Endodermal cell (in vitro differentiated cells): ENCODE data around the gene SPOCK1. TPM values are rescaled to one million over a fixed set of nuclear protein-coding genes. Genes with fewer than 3 reads are reported as not detected.

ENCODE experiments used
- DNase-seq: peaks from one replicate; pipeline ENCODE4 v3.0.0-alpha.2; 2017
- H3K27ac ChIP-seq: 2 replicates; pipeline ENCODE4 v1.5.1; 2013; ENCODE audit warnings: mild to moderate bottlenecking, low read depth, low read length, moderate library complexity
- H3K27me3 ChIP-seq: 2 replicates; pipeline ENCODE4 v1.6.1; 2013; ENCODE audit warnings: mild to moderate bottlenecking, low read length, moderate library complexity; ENCODE audit not compliant: insufficient read depth, control insufficient read depth, poor library complexity, severe bottlenecking
- H3K36me3 ChIP-seq: 2 replicates; pipeline ENCODE4 v1.7.0; 2013; ENCODE audit warnings: mild to moderate bottlenecking, low read length, moderate library complexity; ENCODE audit not compliant: control insufficient read depth, insufficient read depth
- H3K4me1 ChIP-seq: one replicate; pipeline ENCODE4 v1.7.0; 2013; ENCODE audit warnings: low read length; ENCODE audit not compliant: control insufficient read depth, insufficient read depth
- H3K4me3 ChIP-seq: 2 replicates; pipeline ENCODE4 v1.5.1; 2013; ENCODE audit warnings: mild to moderate bottlenecking, low read length, moderate library complexity
- H3K9ac ChIP-seq: 2 replicates; pipeline ENCODE4 v1.6.1; 2013; ENCODE audit warnings: mild to moderate bottlenecking, low read length, moderate library complexity; ENCODE audit not compliant: poor library complexity, severe bottlenecking; ENCODE audit errors: extremely low read depth
- H3K9me3 ChIP-seq: 2 replicates; pipeline ENCODE4 v1.6.1; 2013; ENCODE audit warnings: mild to moderate bottlenecking, low read length, moderate library complexity; ENCODE audit not compliant: control insufficient read depth
- H3K27ac Mint-ChIP-seq: 2 replicates; pipeline ENCODE4 v1.8.0; 2020; ENCODE audit warnings: mixed read lengths
- H3K27me3 Mint-ChIP-seq: 2 replicates; pipeline ENCODE4 v1.8.0; 2021; ENCODE audit warnings: mild to moderate bottlenecking, mixed read lengths; ENCODE audit not compliant: insufficient read depth
- H3K36me3 Mint-ChIP-seq: 2 replicates; pipeline ENCODE4 v1.8.0; 2020; ENCODE audit warnings: low read depth, mixed read lengths
- H3K4me1 Mint-ChIP-seq: 2 replicates; pipeline ENCODE4 v1.8.0; 2020; ENCODE audit warnings: mixed read lengths
- H3K4me3 Mint-ChIP-seq: 2 replicates; pipeline ENCODE4 v1.8.0; 2020; ENCODE audit warnings: mild to moderate bottlenecking, moderate library complexity, mixed read lengths
- H3K9me3 Mint-ChIP-seq: 2 replicates; pipeline ENCODE4 v1.8.0; 2020; ENCODE audit warnings: mild to moderate bottlenecking, mixed read lengths
- WGBS, 2 experiments: methylation state at CpG; one replicate each; pipeline versions ENCODE4 v1.1.5 to v1.1.7; 2013; ENCODE audit warnings: missing lambda C conversion rate in 2 of 2, mixed read lengths in 1 of 2; ENCODE audit not compliant: insufficient coverage in 1 of 2, insufficient read length in 1 of 2; 5-methylcytosine and 5-hydroxymethylcytosine counted together
- total RNA-seq, 2 donors: library from RNA; stranded (reverse); fragmentation: NEBNext Ultra II Directional in 1 of 2; extraction: Animal tissue kit (Norgen Biotek cat#: 25700) in 1 of 2; gene quantifications; 2 replicates in 1 of 2; 3 replicates in 1 of 2; pipeline ENCODE4 v1.2.1, GENCODE V29; 2021
- TF ChIP-seq, protein P1 (sequence below): fragments of 200-600 bp; sonication (generic); conservative IDR thresholded peaks from 2 replicates; pipeline ENCODE4 v1.5.0; 2021; ENCODE audit warnings: antibody characterized with exemption, mild to moderate bottlenecking

Gene SPOCK1
- total RNA-seq, 2 donors from 2014 or later, result 25.8 to 39.8 TPM

DNA sequence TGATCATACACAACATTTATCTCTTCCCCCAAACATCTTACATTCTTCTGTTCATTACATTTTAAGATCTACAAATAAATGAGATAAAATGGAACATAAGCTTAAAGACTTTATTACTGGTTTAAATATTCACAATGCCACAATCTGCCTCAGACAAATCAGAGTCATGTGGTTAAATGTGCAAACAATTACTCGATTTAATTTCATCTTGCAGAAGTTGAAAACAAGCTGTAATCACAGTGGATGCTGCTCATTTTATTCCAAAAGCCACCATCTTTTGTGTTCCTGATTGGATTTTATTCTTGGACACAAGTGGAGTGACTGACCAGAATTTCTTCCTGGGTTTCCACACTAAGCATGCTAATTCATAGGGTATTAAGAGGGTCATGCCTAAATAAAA, 33.2 kb downstream of the SPOCK1 start:
- H3K27me3 Mint-ChIP-seq, result peaks cover 5% of the 10 kb centered on the region
- H3K9me3 ChIP-seq, result no peaks in the 10 kb centered on the region

DNA sequence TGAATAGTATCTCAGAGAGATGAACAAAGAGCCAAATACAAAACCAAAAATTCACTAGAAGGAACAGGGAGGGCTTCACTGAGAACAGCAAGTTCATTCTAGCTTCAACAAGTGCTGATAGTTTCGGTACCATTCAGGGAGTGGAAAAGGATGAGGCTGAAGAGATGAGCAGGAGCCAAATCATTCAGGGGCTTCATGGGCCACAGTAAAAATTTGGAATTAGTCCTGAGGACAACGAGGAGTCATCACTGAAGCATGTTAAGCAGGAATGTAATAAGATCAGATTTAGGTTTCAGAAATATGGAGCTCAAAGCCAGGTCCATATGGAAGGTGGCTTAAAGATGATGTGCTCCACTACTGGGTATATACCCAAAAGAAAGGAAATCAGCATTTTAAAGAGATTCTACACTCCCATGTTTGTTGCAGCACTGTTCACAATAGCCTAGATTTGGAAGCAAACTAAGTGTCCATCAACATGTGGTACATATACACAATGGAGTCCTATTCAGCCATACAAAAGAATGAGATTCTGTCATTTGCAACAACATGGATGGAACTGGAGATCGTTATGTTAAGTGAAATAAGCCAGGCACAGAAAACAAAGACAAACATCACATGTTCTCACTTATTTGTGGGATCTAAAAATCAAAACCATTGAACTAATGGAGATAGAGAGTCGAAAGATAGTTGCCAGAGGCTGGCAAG, 36.2 kb downstream of the SPOCK1 start:
- no peak overlapping the region for H3K4me3 ChIP-seq
- peaks cover 23% of the 10 kb centered on the region for H3K27me3 ChIP-seq

More for the DNA sequence above, 33.2 kb downstream of the SPOCK1 start:
- DNase-seq, result no peak
- Histone ChIP-seq H3K4me3 (no peak overlapping the region), H3K9ac (no peak overlapping the region), H3K36me3 (no peaks in the 10 kb centered on the region), H3K4me1 (no peaks in the 10 kb centered on the region), H3K27me3 (peaks cover 8% of the 10 kb centered on the region), H3K27ac (no peak overlapping the region)
- H3K4me1 Mint-ChIP-seq, result peaks cover 1% of the 10 kb centered on the region
- H3K27ac Mint-ChIP-seq, result no peak overlapping the region
- no peaks in the 10 kb centered on the region for H3K36me3 Mint-ChIP-seq
- H3K9me3 Mint-ChIP-seq, result no peaks in the 10 kb centered on the region
- WGBS, 2 experiments, result 80 to 100% methylated on average over 1 of the region's 1 CpG
- no peak overlapping the region for H3K4me3 Mint-ChIP-seq
- TF ChIP-seq, protein P1, sequence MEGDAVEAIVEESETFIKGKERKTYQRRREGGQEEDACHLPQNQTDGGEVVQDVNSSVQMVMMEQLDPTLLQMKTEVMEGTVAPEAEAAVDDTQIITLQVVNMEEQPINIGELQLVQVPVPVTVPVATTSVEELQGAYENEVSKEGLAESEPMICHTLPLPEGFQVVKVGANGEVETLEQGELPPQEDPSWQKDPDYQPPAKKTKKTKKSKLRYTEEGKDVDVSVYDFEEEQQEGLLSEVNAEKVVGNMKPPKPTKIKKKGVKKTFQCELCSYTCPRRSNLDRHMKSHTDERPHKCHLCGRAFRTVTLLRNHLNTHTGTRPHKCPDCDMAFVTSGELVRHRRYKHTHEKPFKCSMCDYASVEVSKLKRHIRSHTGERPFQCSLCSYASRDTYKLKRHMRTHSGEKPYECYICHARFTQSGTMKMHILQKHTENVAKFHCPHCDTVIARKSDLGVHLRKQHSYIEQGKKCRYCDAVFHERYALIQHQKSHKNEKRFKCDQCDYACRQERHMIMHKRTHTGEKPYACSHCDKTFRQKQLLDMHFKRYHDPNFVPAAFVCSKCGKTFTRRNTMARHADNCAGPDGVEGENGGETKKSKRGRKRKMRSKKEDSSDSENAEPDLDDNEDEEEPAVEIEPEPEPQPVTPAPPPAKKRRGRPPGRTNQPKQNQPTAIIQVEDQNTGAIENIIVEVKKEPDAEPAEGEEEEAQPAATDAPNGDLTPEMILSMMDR, result no peak

GRCh38 chr5:137462265-137462590, 36.9 kb downstream of the SPOCK1 start:
- TF ChIP-seq, protein P1, result peak; percentile 36
- Mint-ChIP-seq H3K27ac (no peak overlapping the region), H3K36me3 (no peaks in the 10 kb centered on the region), H3K4me1 (peaks cover 1% of the 10 kb centered on the region), H3K27me3 (peaks cover 29% of the 10 kb centered on the region), H3K9me3 (no peaks in the 10 kb centered on the region), H3K4me3 (no peak overlapping the region)
- Histone ChIP-seq H3K9me3 (no peaks in the 10 kb centered on the region), H3K4me3 (no peak overlapping the region), H3K36me3 (no peaks in the 10 kb centered on the region), H3K27me3 (peaks cover 31% of the 10 kb centered on the region), H3K27ac (no peak overlapping the region), H3K9ac (no peak overlapping the region), H3K4me1 (no peaks in the 10 kb centered on the region)
- DNase-seq, result no peak
- WGBS, 2 experiments, result 66 to 70% methylated on average over 5 of the region's 5 CpGs

More for the DNA sequence above, 36.2 kb downstream of the SPOCK1 start:
- H3K4me1 ChIP-seq, result no peaks in the 10 kb centered on the region
- TF ChIP-seq, protein P1, result no peak
- H3K27ac ChIP-seq, result no peak overlapping the region
- no peak overlapping the region for H3K4me3 Mint-ChIP-seq
- WGBS, 2 experiments, result 88 to 100% methylated on average over 2 to 4 of the region's 4 CpGs
- H3K27me3 Mint-ChIP-seq, result peaks cover 21% of the 10 kb centered on the region
- no peaks in the 10 kb centered on the region for H3K36me3 ChIP-seq
- no peaks in the 10 kb centered on the region for H3K36me3 Mint-ChIP-seq
- no peaks in the 10 kb centered on the region for H3K9me3 ChIP-seq
- H3K9ac ChIP-seq, result no peak overlapping the region
- no peak overlapping the region for H3K27ac Mint-ChIP-seq
- DNase-seq, result no peak
- no peaks in the 10 kb centered on the region for H3K9me3 Mint-ChIP-seq
- peaks cover 1% of the 10 kb centered on the region for H3K4me1 Mint-ChIP-seq
